ENCODE measurements around the gene DCXR.

DCXR gene

DNA sequence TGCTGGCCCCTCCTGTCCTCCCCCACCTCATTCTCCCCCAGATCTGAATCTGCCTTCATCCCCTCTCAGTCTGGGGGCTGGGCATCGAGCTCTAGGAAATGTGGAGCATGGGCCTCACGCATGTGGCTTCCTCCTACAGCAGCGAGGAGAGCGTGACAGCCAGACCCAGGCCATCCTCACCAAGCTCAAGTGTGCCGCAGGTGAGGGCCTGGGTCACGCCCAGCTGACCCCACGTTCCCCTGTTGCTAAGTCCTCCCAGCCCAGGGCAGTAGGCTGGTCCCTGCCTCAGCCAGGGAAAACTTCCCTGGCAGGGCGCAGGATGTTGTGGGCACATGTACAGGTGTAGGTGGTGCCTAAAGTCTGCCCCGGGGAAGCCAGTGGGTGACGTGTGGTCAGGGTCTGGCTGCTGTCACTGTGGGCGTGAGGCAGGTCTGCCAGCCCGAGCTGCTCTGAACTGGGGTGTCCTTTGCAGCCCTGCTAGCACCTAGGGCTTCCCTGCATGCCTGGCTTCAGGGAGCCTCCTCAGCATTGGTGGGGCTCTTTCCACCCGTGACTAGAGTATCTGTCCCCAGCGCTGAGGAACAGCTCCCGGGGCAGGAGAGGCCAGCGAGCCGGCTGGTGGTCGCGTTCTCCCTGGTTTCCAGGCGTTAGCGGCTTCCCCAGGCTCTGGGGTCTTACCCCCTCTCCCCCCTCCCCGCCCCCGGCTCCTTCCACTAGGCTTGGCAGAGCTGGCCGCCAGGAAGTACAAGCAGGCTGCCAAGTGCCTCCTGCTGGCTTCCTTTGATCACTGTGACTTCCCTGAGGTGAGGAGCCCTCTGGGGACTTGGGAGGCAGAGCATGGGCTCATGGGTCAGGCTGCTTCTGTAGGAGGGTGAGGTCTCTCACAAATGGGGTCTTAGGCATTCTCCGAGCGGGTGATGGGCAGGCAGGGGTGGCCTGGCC, 17.8 kb upstream of the DCXR start:
- no peak for DNase-seq (ENCODE audit: low read depth in 2 of 2)

DNA sequence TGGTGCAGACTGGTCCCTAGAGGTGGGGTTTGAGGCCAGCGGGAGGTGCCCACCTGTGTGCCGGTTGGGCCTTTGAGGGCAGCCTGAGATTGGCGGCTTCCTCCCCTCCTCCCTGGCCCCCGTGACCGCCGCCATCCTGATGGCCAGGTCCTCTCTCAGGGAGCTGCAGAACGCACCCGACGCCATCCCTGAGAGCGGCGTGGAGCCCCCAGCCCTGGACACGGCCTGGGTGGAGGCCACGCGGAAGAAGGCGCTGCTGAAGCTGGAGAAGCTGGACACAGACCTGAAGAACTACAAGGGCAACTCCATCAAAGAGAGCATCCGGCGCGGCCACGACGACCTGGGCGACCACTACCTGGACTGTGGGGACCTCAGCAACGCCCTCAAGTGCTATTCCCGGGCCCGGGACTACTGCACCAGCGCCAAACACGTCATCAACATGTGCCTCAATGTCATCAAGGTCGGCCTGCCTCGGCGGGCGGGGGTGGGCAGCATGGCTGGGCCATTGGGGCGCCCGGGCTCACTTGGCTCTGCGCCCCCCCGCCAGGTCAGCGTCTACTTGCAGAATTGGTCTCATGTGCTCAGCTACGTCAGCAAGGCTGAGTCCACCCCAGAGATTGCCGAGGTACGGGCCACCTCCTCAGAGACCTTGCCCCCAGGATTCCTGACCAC, 17.0 kb upstream of the DCXR start:
- no peak for DNase-seq (ENCODE audit: low read depth in 2 of 2)

DNA sequence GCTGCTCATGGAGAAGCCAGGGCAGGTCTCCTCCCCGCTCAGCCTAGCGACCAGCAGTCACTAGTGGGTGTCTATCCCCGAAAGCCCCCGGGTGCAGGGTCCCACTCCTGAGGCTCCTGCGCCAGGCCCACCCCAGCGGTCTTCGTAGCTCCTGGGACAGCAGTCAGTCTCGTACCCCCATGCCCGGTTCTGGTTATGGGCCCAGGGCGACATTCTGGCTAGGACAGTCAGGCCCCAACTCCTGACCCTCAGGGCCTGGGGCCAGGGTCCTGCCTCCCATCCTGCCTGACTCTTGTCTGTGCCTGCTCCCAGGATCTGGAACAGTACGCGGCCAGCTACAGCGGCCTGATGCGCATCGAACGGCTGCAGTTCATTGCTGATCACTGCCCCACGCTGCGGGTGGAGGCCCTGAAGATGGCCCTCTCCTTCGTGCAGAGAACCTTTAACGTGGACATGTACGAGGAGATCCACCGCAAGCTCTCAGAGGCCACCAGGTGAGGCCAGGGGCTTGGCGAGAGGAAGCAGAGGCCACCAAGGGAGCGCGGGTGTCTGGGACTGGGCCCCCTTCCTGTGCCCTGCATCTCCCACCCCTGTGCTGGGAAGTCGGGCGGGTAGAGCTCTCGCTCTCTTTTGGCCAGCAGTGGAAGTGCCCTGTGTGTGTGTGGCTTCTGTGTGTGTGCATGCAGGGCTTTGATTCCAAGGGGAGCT, 16.2 kb upstream of the DCXR start:
- no peak for DNase-seq (ENCODE audit: low read depth in 2 of 2)

DNA sequence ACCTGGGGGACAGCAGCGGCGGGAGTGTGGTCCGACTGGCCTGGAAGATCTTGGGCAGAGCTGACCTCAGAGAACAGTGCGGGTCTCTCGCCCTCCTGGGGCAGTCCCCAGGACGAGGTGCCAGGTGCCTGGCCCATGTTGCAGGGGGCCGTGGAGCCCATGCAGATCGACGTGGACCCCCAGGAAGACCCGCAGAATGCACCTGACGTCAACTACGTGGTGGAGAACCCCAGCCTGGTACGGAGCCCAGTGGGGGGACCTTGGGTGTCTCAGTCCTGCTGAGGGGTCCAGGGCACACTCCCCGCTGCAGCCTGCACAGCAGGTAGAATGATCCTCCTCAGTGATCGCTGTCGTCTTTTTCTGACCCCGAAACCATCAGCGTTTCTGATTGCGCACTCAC, 15.6 kb upstream of the DCXR start:
- no peak for DNase-seq (ENCODE audit: low read depth in 2 of 2)

DNA sequence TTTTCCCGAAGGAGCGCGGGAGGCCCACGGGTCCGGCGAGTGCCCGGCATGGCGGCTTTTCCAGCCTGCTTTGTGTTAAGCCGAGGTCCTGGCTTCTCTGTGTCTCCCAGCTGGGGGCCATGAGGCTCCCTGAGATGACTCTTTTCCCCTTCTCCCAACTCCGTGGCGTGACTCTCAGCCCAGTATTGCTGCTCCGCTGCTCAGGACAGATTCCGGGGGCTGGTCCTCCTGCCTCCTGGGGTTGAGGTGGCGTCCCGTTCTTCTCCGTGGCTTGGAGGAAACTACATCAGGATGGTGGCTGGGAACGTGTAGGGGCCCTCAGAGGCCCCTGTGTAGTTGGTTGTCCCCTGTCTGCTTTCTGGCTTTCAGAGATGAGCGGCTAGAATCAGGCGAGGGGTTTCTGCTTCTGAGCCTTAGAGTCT, 15.2 kb upstream of the DCXR start:
- no peak for DNase-seq (ENCODE audit: low read depth in 2 of 2)

DNA sequence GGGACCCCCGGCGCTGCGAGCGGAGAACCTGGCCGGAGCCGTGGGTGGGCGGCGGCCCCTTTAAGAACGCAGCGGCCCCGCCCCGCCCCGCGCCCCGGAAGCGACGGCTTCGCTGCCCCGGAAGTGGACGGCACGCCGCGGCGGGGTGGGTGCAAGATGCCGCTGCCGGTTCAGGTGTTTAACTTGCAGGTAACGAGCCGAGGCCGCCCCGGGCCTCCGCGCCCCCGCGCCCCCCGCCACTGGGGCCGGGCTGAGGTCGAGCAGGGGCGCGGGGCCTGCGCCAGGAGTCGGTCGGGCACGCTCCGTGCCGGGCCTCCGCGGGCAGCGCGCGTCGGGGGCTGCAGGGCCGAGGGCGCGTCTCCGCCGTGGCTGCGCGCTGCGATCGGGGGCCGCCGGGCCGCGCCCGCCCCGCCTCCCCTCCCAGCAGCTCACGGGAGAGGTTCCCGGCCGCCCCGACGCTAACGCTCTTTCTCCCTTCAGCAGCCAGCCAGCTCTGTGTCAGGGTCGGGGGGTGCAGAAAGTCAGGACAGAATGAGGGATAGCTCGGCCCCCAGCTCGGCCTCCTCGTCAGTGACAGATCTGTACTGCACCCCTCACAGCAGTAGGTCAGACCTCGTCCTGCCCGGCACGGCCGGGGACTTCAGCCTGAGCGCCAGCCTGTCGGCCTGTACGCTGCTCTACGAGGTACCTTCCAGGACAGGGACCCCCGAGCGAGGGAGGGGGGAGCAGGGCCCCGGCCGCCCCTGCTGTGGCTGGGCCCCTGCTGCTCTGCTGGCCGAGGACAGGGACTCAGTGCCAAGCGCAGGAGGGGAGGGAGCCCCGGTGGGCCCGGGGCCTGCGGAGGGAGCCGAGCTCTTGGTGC, 14.5 kb upstream of the DCXR start, which contains the start of the genes GPS1 and RFNG:
GPS1 (plus strand) TSS at position 123 of the 862 bp plus-strand sequence; CDS start at position 157, 34 bp downstream.
RFNG (minus strand) TSS at position 36 of the 862 bp plus-strand sequence. CDS start 45 bp downstream, outside the sequence.
- peak; percentile 53 to 75 for DNase-seq (ENCODE audit: low read depth in 2 of 2)

DNA sequence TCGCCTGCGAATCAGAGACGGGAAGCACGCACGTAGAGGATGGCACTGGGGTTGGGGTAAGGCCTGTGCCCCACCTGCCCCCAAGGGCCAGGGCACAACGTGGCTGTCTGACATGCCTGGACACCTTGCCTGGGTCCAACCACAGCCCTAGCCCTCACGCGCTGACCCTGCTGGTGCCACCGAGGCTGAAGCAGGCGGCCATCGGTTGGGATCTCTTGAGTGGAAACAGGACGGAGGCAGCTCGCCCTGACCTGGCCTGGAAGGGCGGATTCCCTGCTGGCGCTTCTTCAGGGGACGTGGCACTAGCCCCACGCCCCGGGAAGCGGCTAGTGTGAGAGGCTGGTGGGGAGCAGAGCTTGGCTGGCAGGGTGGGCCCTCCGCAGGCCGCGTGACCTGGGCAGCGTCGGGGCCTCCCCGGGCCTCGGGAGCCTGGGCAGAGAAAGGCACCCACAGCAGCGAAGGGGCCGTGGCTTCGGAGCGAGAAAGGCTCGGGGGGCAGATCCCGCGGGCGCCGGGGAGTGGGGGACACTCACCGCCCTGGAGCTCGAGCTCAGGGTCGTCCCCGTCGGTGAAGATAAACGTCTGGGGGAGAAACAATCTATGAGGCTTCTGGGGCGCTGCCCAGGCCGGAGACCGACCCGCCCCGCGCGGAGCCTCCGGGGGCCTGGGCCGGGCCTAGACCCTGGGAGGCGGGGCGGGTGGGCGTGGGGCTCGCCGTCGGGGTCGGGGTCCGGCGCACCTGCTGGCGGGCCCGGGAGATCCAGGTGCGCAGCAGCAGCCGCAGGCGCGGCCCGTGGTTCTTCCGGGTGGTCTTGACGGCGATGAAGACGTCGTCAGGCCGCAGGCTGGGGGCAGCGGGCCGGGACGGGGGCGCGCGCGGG, 13.5 kb upstream of the DCXR start:
- no peak for DNase-seq (ENCODE audit: low read depth in 2 of 2)

DNA sequence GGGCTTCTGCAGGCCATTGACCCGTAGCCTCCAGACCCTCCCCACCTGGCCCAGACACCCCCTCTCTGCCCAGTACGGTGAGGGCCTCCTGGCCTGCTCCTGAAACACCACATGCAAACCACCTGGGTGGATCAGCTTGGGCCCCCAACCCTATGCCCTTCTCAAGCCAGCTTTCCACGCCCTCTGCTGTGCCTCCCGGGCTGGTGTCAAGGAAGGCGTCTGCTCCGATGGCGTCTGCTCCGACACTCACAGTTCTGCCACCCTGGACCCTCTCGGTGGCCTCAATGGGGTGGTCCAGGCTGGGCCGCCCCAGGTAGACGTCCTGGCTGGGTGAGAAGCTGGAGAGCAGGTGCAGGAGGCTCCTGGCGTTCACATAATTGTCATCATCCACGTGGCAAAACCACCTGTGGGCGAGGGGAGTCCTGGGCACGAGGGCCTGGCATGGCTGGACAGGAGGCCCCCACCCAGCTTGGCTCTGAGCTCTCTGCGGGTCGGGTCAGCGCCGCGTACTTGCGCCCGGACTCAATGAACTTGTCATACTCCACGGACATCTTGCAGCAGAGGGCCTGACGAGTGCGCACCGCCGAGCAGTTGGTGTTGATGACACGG, 12.8 kb upstream of the DCXR start:
- DNase-seq (ENCODE audit: low read depth in 2 of 2), result no peak

DNA sequence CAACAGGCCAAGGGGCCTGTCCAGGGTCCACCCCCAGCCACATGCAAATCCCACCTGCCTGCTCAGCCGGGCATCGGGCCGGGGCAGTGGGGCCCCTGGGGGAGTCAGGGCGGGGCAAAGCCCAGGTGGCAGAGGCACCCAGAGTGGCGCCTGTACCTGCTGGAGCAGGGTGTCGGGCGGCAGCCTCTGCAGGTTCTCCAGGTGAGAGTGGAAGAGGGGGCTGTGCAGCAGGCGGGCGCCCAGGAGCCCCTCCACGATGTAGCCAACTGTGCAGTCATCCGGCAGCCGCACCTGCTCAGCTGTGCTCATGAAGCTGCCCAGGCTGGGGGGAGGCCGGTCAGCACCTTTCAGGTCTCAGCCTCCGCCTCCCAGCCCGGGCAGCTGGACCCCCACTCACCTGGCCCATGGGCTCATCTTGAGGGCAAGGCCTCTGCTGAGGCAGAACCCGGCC, 12.0 kb upstream of the DCXR start:
- no peak for DNase-seq (ENCODE audit: low read depth in 2 of 2)

DNA sequence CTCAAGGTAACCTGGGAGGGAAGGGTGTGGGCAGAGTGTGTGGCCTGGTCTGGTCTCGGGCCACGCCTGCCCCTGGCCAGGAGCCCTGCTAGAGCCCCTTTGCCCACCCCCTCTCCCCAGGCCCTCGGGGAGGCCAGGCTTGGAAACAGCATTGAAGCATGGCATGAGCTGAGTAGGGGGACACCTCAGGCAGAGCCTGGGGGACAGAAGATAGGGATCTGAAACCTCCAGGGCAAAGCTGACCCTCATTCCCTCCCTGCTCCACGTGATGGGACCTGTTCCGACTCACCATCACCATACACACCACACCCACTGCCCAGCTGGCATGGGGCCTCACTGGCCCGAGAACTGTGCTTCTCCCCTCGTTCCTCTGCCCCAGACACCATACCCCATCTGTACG, 11.6 kb upstream of the DCXR start:
- DNase-seq (ENCODE audit: low read depth in 2 of 2), result no peak

DNA sequence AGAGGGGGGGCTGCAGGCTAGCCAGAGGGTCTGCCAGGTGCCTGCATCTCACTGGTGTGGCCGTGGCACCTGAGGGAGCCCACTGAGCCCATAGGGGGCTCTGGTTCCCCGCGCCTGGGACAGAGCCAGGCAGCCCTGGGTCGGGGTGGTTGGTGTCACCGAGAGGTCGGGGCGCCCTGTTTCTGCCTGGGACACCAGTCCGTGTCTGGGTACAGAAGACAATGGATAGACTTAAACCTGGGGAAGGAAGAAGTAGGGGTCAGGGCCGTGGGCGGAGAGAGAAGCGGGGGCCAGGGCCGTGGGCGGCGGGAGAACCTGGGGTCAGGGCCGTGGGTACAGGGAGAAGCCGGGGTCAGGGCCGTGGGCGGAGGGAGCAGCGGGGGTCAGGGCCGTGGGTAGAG, 11.1 kb upstream of the DCXR start:
- no peak for DNase-seq (ENCODE audit: low read depth in 2 of 2)

DNA sequence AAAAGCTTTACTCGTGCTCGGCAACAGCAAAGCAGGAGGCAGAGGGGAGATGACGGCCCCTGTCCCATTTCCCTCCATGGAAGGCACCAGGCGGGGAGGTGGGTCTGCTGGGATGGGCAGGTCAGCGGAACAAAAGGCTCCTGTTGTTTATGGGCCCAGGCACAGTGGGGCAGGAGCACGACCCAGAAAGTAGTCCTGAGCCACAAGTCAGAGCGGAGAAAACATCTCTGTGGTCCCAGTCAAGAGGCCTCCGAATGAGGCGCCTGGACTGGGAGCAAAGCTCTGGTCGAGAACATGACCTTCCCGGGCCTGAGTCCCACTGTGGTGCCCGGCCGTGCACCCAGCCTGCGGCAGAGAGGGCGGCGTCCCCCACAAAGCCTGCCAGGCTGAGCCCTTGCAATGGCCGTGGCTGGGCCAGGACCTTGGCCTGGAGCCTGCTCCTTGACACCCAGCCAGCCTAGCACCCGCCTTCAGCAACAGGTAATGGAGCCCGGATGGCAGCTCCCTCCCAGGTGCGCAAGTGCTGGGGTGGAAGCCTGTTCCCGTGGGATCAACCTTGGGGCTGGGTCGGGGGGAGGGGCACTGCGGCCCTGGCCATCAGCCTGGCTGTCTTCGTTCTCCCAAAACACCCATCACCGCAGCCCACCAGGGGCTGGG, 10.5 kb upstream of the DCXR start:
- no peak for DNase-seq (ENCODE audit: low read depth in 2 of 2)

DNA sequence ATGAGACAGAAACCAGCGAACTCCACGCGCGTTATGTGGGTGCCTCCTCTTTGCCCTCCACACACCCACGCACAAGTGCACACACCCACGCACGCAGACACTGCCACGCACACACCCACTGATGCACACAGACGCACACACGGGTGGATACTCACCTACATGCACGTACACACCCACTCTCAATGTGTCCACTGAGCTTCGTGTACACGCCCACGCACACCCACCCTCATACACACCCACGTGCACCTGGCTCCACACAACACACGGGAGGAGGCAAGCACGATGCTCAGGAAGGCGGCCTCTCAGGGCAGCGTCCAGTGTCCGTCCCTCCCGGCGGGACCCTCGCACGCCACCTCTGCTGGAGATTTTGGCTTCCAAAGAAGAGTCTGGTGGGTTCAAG, 9.9 kb upstream of the DCXR start:
- DNase-seq (ENCODE audit: low read depth in 2 of 2), result no peak

DNA sequence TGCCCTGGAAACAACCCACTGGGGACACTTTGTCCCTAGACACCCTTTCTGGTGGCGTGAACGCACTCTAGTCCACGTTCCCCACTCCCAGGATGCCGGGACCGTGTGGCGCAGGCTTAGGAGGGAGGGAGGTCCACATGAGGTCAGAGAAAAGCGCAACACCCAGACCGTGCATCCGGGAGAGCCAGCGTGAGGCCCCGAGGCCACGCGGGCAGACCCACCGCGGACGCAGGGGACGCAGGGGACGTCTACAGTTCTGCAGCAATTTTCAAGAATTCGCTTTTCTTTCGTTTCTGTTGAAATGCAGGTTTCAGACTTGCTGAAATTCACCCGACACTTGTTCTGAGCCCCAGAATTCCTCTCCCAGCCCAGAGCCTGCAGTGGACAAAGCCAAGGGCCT, 9.4 kb upstream of the DCXR start:
- no peak for DNase-seq (ENCODE audit: low read depth in 2 of 2)

DNA sequence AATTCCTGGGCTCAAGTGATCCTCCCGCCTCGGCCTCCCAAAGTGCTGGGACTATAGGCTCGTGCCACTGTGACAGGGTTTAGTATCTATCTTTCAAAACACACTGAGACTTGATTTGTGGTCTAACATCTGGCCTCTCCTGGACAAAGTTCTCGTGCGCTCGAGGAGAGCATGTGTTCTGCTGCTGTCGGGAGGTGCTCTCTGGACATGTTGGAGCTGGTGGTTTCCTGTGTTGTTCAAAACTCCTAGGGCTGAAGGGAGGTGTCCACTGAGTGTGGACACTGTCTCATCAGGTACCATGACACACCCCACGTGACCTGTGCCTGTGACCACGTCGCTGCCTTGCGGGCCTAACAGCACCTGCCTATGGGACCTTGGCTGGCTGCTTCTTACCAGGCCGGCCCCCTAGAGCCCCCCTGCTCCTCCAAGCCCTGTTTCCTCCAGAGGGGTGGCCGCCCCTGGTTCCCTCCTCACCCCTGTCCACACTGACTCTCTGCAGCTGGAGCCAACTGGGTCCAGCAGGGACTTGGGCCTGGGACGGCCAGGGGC, 8.5 kb upstream of the DCXR start:
- no peak for DNase-seq (ENCODE audit: low read depth in 2 of 2)

DNA sequence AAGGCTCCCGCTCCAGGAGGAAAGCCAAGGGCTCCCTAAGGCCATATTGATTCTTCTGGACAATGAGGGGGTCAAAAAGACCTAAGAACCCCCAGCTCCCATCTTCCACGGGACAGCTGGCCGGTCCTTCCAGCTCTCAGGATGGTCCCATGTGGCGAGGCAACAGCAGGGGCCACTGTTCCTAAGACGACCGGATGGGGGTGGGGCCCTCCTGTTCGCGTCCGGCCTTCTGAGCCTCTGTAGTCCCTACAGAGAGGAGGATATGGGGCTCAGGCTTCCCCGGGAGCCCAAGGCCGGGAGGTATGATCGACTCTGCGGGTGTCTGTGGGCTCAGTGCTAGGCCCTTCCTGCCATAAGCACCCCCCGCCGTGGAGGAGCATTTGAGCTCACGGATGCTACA, 6.0 kb upstream of the DCXR start:
- DNase-seq (ENCODE audit: low read depth in 2 of 2), result no peak

DNA sequence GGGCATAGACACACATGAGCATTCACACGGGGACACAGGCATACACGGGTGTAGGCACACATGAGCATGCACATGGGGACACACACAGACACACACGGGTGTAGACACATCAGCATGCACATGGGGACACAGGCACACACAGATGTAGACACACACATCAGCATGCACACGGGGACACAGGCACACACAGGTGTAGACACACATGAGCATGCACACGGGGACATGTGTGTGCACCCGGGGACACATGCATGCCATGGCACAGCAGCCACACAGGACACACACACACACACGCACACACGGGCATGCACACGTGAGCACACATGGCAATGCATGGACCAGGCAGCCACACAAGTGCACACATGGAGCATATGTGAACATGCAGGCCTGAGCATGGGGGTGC, 5.2 kb upstream of the DCXR start:
- no peak for DNase-seq (ENCODE audit: low read depth in 2 of 2)

DNA sequence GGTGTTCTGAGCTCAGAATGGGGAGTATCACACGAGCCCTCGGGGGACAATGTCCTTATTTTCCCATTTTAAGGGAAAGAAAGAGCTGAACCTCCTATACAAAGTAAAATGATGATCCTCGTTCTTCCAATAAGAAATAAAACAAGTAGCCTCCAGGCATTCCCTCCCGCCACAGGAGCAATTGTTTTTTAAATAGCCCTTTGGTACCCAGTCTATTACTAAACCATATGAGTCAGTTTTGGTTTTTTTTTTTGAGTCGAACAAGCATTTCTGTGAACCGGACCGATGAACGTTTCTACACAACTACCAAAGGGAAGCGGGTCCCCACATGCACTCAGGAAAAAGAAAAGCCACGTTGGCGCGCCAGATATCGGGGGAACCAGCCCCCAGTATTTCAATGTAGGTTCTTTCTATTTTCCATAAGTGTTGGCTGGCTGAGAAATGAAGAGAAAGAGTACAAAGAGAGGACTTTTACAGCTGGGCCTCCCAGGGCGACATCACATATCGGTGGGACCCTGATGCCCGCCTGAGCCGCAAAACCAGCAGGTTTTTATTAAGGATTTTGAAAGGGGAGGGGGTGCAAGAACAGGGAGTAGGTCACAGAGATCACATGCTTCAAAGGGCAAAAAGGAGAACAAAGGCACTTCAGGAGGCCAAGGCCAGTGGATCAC, 3.8 kb upstream of the DCXR start:
- DNase-seq (ENCODE audit: low read depth in 2 of 2), result no peak
